H9 (cell line): Measurements from ENCODE around the gene TSPAN3. TPM values are rescaled to one million over a fixed set of nuclear protein-coding genes. Genes with fewer than 3 reads are reported as not detected.
A peak's percentile ranks its signal among the peaks of the same experiment; 100 is the strongest.

Experiments used
- DNase-seq: peaks from one replicate; pipeline ENCODE4 v3.0.0-alpha.2; 2017
- H2AFZ ChIP-seq: one replicate; pipeline ENCODE4 v1.6.1; 2013; ENCODE audit warnings: mild to moderate bottlenecking, low read length, control low read depth, moderate library complexity
- H2AK5ac ChIP-seq: 2 replicates; pipeline ENCODE4 v1.6.1; 2013; ENCODE audit warnings: low read length, control low read depth, mixed read lengths; ENCODE audit not compliant: insufficient read length
- H2BK120ac ChIP-seq: one replicate; pipeline ENCODE4 v1.6.1; 2013; ENCODE audit warnings: low read depth, mild to moderate bottlenecking, low read length, control low read depth, inconsistent platforms; ENCODE audit not compliant: poor library complexity, severe bottlenecking
- H2BK12ac ChIP-seq: 2 replicates; pipeline ENCODE4 v1.6.1; 2013; ENCODE audit warnings: low read length, control low read depth, mixed read lengths, low read depth; ENCODE audit not compliant: insufficient read length
- H2BK15ac ChIP-seq: 2 replicates; pipeline ENCODE4 v1.6.1; 2013; ENCODE audit warnings: low read depth, low read length, control low read depth
- H2BK20ac ChIP-seq: one replicate; pipeline ENCODE4 v1.6.1; 2013; ENCODE audit warnings: low read depth, mild to moderate bottlenecking, low read length, control low read depth, inconsistent platforms; ENCODE audit not compliant: poor library complexity, severe bottlenecking
- H2BK5ac ChIP-seq: 2 replicates; pipeline ENCODE4 v1.6.1; 2013; ENCODE audit warnings: low read length, control low read depth, mixed read lengths; ENCODE audit not compliant: insufficient read length
- H3K14ac ChIP-seq: 2 replicates; pipeline ENCODE4 v1.6.1; 2013; ENCODE audit warnings: low read length, control low read depth; ENCODE audit not compliant: insufficient read depth
- H3K18ac ChIP-seq: 2 replicates; pipeline ENCODE4 v1.6.1; 2013; ENCODE audit warnings: low read depth, mild to moderate bottlenecking, mixed read lengths, low read length, control low read depth; ENCODE audit not compliant: insufficient read length
- H3K23ac ChIP-seq: 2 replicates; pipeline ENCODE4 v1.6.1; 2013; ENCODE audit warnings: low read length, control low read depth, mixed read lengths, low read depth; ENCODE audit not compliant: insufficient read length
- H3K23me2 ChIP-seq: 2 replicates; pipeline ENCODE4 v1.6.1; 2013; ENCODE audit warnings: low read depth, mild to moderate bottlenecking, mixed read lengths, low read length, control low read depth; ENCODE audit not compliant: insufficient read length, poor library complexity, severe bottlenecking
- H3K27ac ChIP-seq: 2 replicates; pipeline ENCODE4 v1.5.1; 2013; ENCODE audit warnings: low read length, control low read depth, mixed read lengths, low read depth; ENCODE audit not compliant: insufficient read length
- H3K27me3 ChIP-seq: 2 replicates; pipeline ENCODE4 v1.6.1; 2013; ENCODE audit warnings: low read length, control low read depth, inconsistent platforms; ENCODE audit not compliant: insufficient read depth
- H3K4ac ChIP-seq: 2 replicates; pipeline ENCODE4 v1.6.1; 2013; ENCODE audit warnings: low read depth, mild to moderate bottlenecking, control low read depth, inconsistent platforms, low read length, moderate library complexity
- H3K4me1 ChIP-seq: 2 replicates; pipeline ENCODE4 v1.6.1; 2013; ENCODE audit warnings: low read length, control low read depth, inconsistent platforms; ENCODE audit not compliant: insufficient read depth
- H3K4me2 ChIP-seq: 2 replicates; pipeline ENCODE4 v1.6.1; 2013; ENCODE audit warnings: low read length, control low read depth, mixed read lengths; ENCODE audit not compliant: insufficient read length, insufficient read depth
- H3K56ac ChIP-seq: 2 replicates; pipeline ENCODE4 v1.6.1; 2013; ENCODE audit warnings: low read depth, mild to moderate bottlenecking, mixed read lengths, low read length, control low read depth; ENCODE audit not compliant: insufficient read length
- H3K79me1 ChIP-seq: 2 replicates; pipeline ENCODE4 v1.6.1; 2013; ENCODE audit warnings: low read depth, mild to moderate bottlenecking, moderate library complexity, low read length, control low read depth, inconsistent platforms; ENCODE audit not compliant: insufficient read depth, poor library complexity, severe bottlenecking
- H3K79me2 ChIP-seq: 2 replicates; pipeline ENCODE4 v1.6.1; 2013; ENCODE audit warnings: low read length, control low read depth, inconsistent platforms; ENCODE audit not compliant: insufficient read depth
- H3K9ac ChIP-seq: 2 replicates; pipeline ENCODE4 v1.6.1; 2013; ENCODE audit warnings: low read length, control low read depth, mixed read lengths; ENCODE audit not compliant: insufficient read length; ENCODE audit errors: extremely low read depth
- H3K9me3 ChIP-seq: one replicate; pipeline ENCODE4 v1.6.1; 2013; ENCODE audit warnings: low read depth, low read length, inconsistent platforms; ENCODE audit not compliant: control insufficient read depth
- H3T11ph ChIP-seq: one replicate; pipeline ENCODE4 v1.6.1; 2013; ENCODE audit warnings: mild to moderate bottlenecking, low read length, control low read depth, inconsistent platforms
- H4K20me1 ChIP-seq: one replicate; pipeline ENCODE4 v1.6.1; 2013; ENCODE audit not compliant: control insufficient read depth, insufficient read length, insufficient read depth
- H4K5ac ChIP-seq: 2 replicates; pipeline ENCODE4 v1.6.1; 2013; ENCODE audit warnings: low read depth, mild to moderate bottlenecking, mixed read lengths, low read length, control low read depth; ENCODE audit not compliant: insufficient read length
- H4K8ac ChIP-seq: replicated peaks from 2 replicates; pipeline ENCODE4 v1.6.1; 2013; ENCODE audit warnings: low read length, control low read depth, mixed read lengths, low read depth; ENCODE audit not compliant: insufficient read length
- H4K91ac ChIP-seq: 2 replicates; pipeline ENCODE4 v1.6.1; 2013; ENCODE audit warnings: low read depth, mild to moderate bottlenecking, moderate library complexity, mixed read lengths, low read length, control low read depth; ENCODE audit not compliant: insufficient read length
- H3K27ac Mint-ChIP-seq, 3 experiments: 2 replicates in 2 of 3; 3 replicates in 1 of 3; pipeline ENCODE4 v1.8.0; 2020 to 2021; ENCODE audit warnings: mixed read lengths in 3 of 3, mild to moderate bottlenecking in 1 of 3, moderate library complexity in 1 of 3
- H3K27me3 Mint-ChIP-seq: 2 replicates; pipeline ENCODE4 v1.8.0; 2021; ENCODE audit warnings: low read depth, mild to moderate bottlenecking, moderate library complexity, mixed read lengths
- H3K36me3 Mint-ChIP-seq, 3 experiments: 2 replicates in 2 of 3; 3 replicates in 1 of 3; pipeline ENCODE4 v1.8.0; 2020 to 2021; ENCODE audit warnings: low read depth in 3 of 3, mixed read lengths in 3 of 3; ENCODE audit not compliant: insufficient read depth in 1 of 3
- H3K4me1 Mint-ChIP-seq, 2 experiments: 2 replicates each; pipeline ENCODE4 v1.8.0; 2020; ENCODE audit warnings: mixed read lengths in 2 of 2
- H3K4me3 Mint-ChIP-seq, 2 experiments: 2 replicates in 1 of 2; 3 replicates in 1 of 2; pipeline ENCODE4 v1.8.0; 2020 to 2021; ENCODE audit warnings: mild to moderate bottlenecking in 2 of 2, mixed read lengths in 2 of 2, moderate library complexity in 1 of 2
- H3K9me3 Mint-ChIP-seq, 2 experiments: 2 replicates in 1 of 2; 3 replicates in 1 of 2; pipeline ENCODE4 v1.8.0; 2020; ENCODE audit warnings: mild to moderate bottlenecking in 2 of 2, mixed read lengths in 2 of 2, moderate library complexity in 1 of 2
- CTCF ChIP-seq: fragments of 200-600 bp; sonication (generic); conservative IDR thresholded peaks from 3 replicates; pipeline ENCODE4 v1.8.0; 2021; ENCODE audit warnings: antibody characterized with exemption, mild to moderate bottlenecking
- WGBS: extraction: QIAGEN DNeasy Blood & Tissue Kit; methylation state at CpG from one replicate; pipeline ENCODE4 v1.1.7; 2013; ENCODE audit warnings: missing lambda C conversion rate, low lambda C conversion rate, mixed read lengths; ENCODE audit not compliant: insufficient read length; ENCODE audit errors: extremely low coverage; 5-methylcytosine and 5-hydroxymethylcytosine counted together
- total RNA-seq: library from RNA; stranded (reverse); gene quantifications from 2 replicates; pipeline ENCODE4 v1.2.1, GENCODE V29; 2021

Gene TSPAN3
- total RNA-seq, 1 experiment from 2014 or later, result 117 TPM

GRCh38 chr15:77027111-77027696 is 43.7 kb downstream of the TSPAN3 start:
- DNase-seq, result no peak
- H4K5ac ChIP-seq, result no peak overlapping the region
- no peak overlapping the region for H3K18ac ChIP-seq
- H3K27ac ChIP-seq, result no peak overlapping the region
- no peak overlapping the region for H2BK5ac ChIP-seq
- Mint-ChIP-seq H3K4me1 (peaks cover 2 to 22% of the 10 kb centered on the region in 2 experiments; a peak in 3 of 4 replicates), H3K27me3 (peaks cover 9% of the 10 kb centered on the region), H3K36me3 (no peaks in the 10 kb centered on the region; a peak in 1 of 7 replicates), H3K4me3 (no peak overlapping the region), H3K9me3 (no peaks in the 10 kb centered on the region), H3K27ac (peak overlapping the region in 1 of 3 experiments; percentile 16; a peak in 2 of 7 replicates)
- H2AFZ ChIP-seq, result no peak overlapping the region
- H3K23ac ChIP-seq, result no peak overlapping the region
- no peaks in the 10 kb centered on the region for H4K20me1 ChIP-seq
- H2BK12ac ChIP-seq, result no peak overlapping the region
- H3K4ac ChIP-seq, result no peak overlapping the region
- no peaks in the 10 kb centered on the region for H3K79me2 ChIP-seq
- no peak overlapping the region for H3K14ac ChIP-seq
- WGBS, result no CpG with 5 or more reads among the region's 12 CpGs
- no peaks in the 10 kb centered on the region for H3K4me1 ChIP-seq
- no peak overlapping the region for H2AK5ac ChIP-seq
- H2BK20ac ChIP-seq, result no peak overlapping the region
- no peak for TF ChIP-seq CTCF
- H4K91ac ChIP-seq, result no peak overlapping the region
- H3K9ac ChIP-seq, result no peak overlapping the region
- H3K9me3 ChIP-seq, result no peaks in the 10 kb centered on the region
- H3K23me2 ChIP-seq, result no peaks in the 10 kb centered on the region
- no peak overlapping the region for H3K56ac ChIP-seq
- H2BK15ac ChIP-seq, result no peak overlapping the region
- H3K27me3 ChIP-seq, result no peaks in the 10 kb centered on the region
- H4K8ac ChIP-seq, result no peak overlapping the region
- peak overlapping the region; percentile 23 for H3K4me2 ChIP-seq
- H2BK120ac ChIP-seq, result no peak overlapping the region
- no peak overlapping the region for H3T11ph ChIP-seq
- H3K79me1 ChIP-seq, result no peaks in the 10 kb centered on the region
